ENCODE measurements around the gene RYR3. TPM values are rescaled to one million over a fixed set of nuclear protein-coding genes. Genes with fewer than 3 reads are reported as not detected.

Gene RYR3
- total RNA-seq, 4 donors from 2014 or later = 0.38 to 1.8 (median 1.2) TPM

GRCh38 chr15:33358306-33358705 lies 47.5 kb downstream of the RYR3 start:
- 46 to 52% methylated on average over 2 of the region's 2 CpGs for WGBS, 2 donors
- no peak overlapping the region for H3K4me3 ChIP-seq (ENCODE audit: low read depth, poor library complexity, severe bottlenecking)
- TF ChIP-seq POLR2A (IDR thresholded peaks at IDR 0.05) (no peak), CTCF (IDR thresholded peaks at IDR 0.05) (no peak)
- DNase-seq (ENCODE audit: low spot score in 2 of 2) = no peak
- intact Hi-C loops (cut with DNase I; ENCODE audit: low total_unique reads) = no loop called here

- intact Hi-C loops (cut with DNase I; ENCODE audit: low total_unique reads) = no loop called here
- 47 to 72% methylated on average over 1 of the region's 1 CpG for WGBS, 2 donors
- no peak overlapping the region for H3K4me3 ChIP-seq (ENCODE audit: low read depth, poor library complexity, severe bottlenecking)
- TF ChIP-seq CTCF (IDR thresholded peaks at IDR 0.05) (no peak), POLR2A (IDR thresholded peaks at IDR 0.05) (no peak)
- DNase-seq (ENCODE audit: low spot score in 2 of 2) = no peak
Observed at GRCh38 chr15:33360886-33361285, 50.1 kb downstream of the RYR3 start.

GRCh38 chr15:33369941-33370622 lies 59.3 kb downstream of the RYR3 start:
- intact Hi-C loops (cut with DNase I; ENCODE audit: low total_unique reads) = no loop called here
- WGBS, 2 donors = 47 to 57% methylated on average over 3 of the region's 3 CpGs
- TF ChIP-seq CTCF (IDR thresholded peaks at IDR 0.05) (no peak), POLR2A (IDR thresholded peaks at IDR 0.05) (no peak)
- no peak for DNase-seq (ENCODE audit: low spot score in 2 of 2)
- H3K4me3 ChIP-seq (ENCODE audit: low read depth, poor library complexity, severe bottlenecking) = no peak overlapping the region

- intact Hi-C loops (cut with DNase I; ENCODE audit: low total_unique reads) = no loop called here
- no peak overlapping the region for H3K4me3 ChIP-seq (ENCODE audit: low read depth, poor library complexity, severe bottlenecking)
- no peak for TF ChIP-seq POLR2A (IDR thresholded peaks at IDR 0.05)
- no peak for TF ChIP-seq CTCF (IDR thresholded peaks at IDR 0.05)
- WGBS, 2 donors = 74 to 77% methylated on average over 3 of the region's 3 CpGs
- DNase-seq (ENCODE audit: low spot score in 2 of 2) = no peak
Observed at GRCh38 chr15:33370623-33371020, 59.9 kb downstream of the RYR3 start.

GRCh38 chr15:33371159-33371558 lies 60.4 kb downstream of the RYR3 start:
- intact Hi-C loops (cut with DNase I; ENCODE audit: low total_unique reads) = no loop called here

More at GRCh38 chr15:33371159-33371558, 60.4 kb downstream of the RYR3 start:
- no peak overlapping the region for H3K4me3 ChIP-seq (ENCODE audit: low read depth, poor library complexity, severe bottlenecking)
- 85 to 93% methylated on average over 3 of the region's 3 CpGs for WGBS, 2 donors
- no peak for DNase-seq (ENCODE audit: low spot score in 2 of 2)
- no peak for TF ChIP-seq CTCF (IDR thresholded peaks at IDR 0.05)
- TF ChIP-seq POLR2A (IDR thresholded peaks at IDR 0.05) = no peak

Data from lower leg skin (tissue), 4 donors.